HCEC 1CT (cell line): ENCODE data around the gene RAB44.

ENCODE experiments used
- DNase-seq: peaks from one replicate; pipeline ENCODE4 v3.0.0-alpha.2; 2017

RAB44 gene

GRCh38 chr6:36780442-36781177, 83.0 kb downstream of the RAB44 start:
- DNase-seq, result no peak

- DNase-seq, result no peak
Measured at GRCh38 chr6:36781669-36782068, 84.0 kb downstream of the RAB44 start.
